ENCODE data around the gene TSHZ2.

The TSHZ2 gene

GRCh38 chr20:53001498-53002301 is 29.5 kb downstream of the TSHZ2 start:
- TF ChIP-seq EP300 (IDR thresholded peaks at IDR 0.05; ENCODE audit: borderline replicate concordance): no peak
- no peak for TF ChIP-seq RAD21 (IDR thresholded peaks at IDR 0.05; ENCODE audit: low read depth)
- TF ChIP-seq TAF1 (IDR thresholded peaks at IDR 0.05; ENCODE audit: low read depth): no peak
- TF ChIP-seq CREB1 (IDR thresholded peaks at IDR 0.05; ENCODE audit: low read depth): no peak
- TF ChIP-seq YY1 (IDR thresholded peaks at IDR 0.05; ENCODE audit: low read depth): no peak
- no peak for TF ChIP-seq FOXM1 (IDR thresholded peaks at IDR 0.05; ENCODE audit: borderline replicate concordance, low read depth)
- TF ChIP-seq, protein P1, sequence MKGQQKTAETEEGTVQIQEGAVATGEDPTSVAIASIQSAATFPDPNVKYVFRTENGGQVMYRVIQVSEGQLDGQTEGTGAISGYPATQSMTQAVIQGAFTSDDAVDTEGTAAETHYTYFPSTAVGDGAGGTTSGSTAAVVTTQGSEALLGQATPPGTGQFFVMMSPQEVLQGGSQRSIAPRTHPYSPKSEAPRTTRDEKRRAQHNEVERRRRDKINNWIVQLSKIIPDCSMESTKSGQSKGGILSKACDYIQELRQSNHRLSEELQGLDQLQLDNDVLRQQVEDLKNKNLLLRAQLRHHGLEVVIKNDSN (IDR thresholded peaks at IDR 0.05): no peak
- TF ChIP-seq, protein P2, sequence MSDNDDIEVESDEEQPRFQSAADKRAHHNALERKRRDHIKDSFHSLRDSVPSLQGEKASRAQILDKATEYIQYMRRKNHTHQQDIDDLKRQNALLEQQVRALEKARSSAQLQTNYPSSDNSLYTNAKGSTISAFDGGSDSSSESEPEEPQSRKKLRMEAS (IDR thresholded peaks at IDR 0.05): no peak
- TF ChIP-seq NFIC (IDR thresholded peaks at IDR 0.05): no peak
- TF ChIP-seq CEBPB (IDR thresholded peaks at IDR 0.05): no peak
- TF ChIP-seq EGR1 (IDR thresholded peaks at IDR 0.05): no peak

DNA sequence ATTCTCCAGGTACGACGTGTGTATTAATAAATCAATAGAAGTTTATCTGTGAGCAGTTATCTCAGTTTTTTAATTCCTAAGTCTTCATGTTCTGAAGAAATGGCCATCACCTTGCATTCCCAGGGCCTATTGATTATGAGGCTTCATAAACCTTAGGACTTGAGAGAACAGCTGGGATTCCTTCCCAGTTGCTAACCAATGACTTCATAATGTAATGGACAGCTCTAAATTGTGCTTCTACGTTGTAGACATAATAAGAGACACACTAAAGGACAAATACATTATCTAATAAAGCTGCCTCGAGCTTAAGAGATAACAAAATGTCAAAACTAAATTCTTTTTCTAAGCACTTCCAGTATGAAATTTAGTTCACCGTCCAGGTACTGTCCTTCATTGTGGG is 30.6 kb downstream of the TSHZ2 start:
- no peak for TF ChIP-seq EP300 (IDR thresholded peaks at IDR 0.05; ENCODE audit: borderline replicate concordance)
- no peak for TF ChIP-seq TAF1 (IDR thresholded peaks at IDR 0.05; ENCODE audit: low read depth)
- no peak for TF ChIP-seq NFIC (IDR thresholded peaks at IDR 0.05)
- TF ChIP-seq, protein P1 (IDR thresholded peaks at IDR 0.05): no peak
- no peak for TF ChIP-seq ZBTB7A (IDR thresholded peaks at IDR 0.05; ENCODE audit: low read depth)
- TF ChIP-seq, protein P2 (IDR thresholded peaks at IDR 0.05): no peak
- TF ChIP-seq, protein P3, sequence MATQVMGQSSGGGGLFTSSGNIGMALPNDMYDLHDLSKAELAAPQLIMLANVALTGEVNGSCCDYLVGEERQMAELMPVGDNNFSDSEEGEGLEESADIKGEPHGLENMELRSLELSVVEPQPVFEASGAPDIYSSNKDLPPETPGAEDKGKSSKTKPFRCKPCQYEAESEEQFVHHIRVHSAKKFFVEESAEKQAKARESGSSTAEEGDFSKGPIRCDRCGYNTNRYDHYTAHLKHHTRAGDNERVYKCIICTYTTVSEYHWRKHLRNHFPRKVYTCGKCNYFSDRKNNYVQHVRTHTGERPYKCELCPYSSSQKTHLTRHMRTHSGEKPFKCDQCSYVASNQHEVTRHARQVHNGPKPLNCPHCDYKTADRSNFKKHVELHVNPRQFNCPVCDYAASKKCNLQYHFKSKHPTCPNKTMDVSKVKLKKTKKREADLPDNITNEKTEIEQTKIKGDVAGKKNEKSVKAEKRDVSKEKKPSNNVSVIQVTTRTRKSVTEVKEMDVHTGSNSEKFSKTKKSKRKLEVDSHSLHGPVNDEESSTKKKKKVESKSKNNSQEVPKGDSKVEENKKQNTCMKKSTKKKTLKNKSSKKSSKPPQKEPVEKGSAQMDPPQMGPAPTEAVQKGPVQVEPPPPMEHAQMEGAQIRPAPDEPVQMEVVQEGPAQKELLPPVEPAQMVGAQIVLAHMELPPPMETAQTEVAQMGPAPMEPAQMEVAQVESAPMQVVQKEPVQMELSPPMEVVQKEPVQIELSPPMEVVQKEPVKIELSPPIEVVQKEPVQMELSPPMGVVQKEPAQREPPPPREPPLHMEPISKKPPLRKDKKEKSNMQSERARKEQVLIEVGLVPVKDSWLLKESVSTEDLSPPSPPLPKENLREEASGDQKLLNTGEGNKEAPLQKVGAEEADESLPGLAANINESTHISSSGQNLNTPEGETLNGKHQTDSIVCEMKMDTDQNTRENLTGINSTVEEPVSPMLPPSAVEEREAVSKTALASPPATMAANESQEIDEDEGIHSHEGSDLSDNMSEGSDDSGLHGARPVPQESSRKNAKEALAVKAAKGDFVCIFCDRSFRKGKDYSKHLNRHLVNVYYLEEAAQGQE (IDR thresholded peaks at IDR 0.05; ENCODE audit: low read depth): no peak
- no peak for TF ChIP-seq FOXM1 (IDR thresholded peaks at IDR 0.05; ENCODE audit: borderline replicate concordance, low read depth)
- no peak for TF ChIP-seq EGR1 (IDR thresholded peaks at IDR 0.05)
- no peak for TF ChIP-seq CEBPB (IDR thresholded peaks at IDR 0.05)
- no peak for TF ChIP-seq YY1 (IDR thresholded peaks at IDR 0.05; ENCODE audit: low read depth)
- no peak for TF ChIP-seq TCF12 (IDR thresholded peaks at IDR 0.05; ENCODE audit: low read depth)
- TF ChIP-seq TEAD4 (IDR thresholded peaks at IDR 0.05): no peak
- no peak for TF ChIP-seq RAD21 (IDR thresholded peaks at IDR 0.05; ENCODE audit: low read depth)
- TF ChIP-seq CREB1 (IDR thresholded peaks at IDR 0.05; ENCODE audit: low read depth): no peak

- TF ChIP-seq CREB1 (IDR thresholded peaks at IDR 0.05; ENCODE audit: low read depth) (no peak), ZBTB7A (IDR thresholded peaks at IDR 0.05; ENCODE audit: low read depth) (no peak), FOXM1 (IDR thresholded peaks at IDR 0.05; ENCODE audit: borderline replicate concordance, low read depth) (no peak), NFIC (IDR thresholded peaks at IDR 0.05) (no peak), TEAD4 (IDR thresholded peaks at IDR 0.05) (no peak), EP300 (IDR thresholded peaks at IDR 0.05; ENCODE audit: borderline replicate concordance) (no peak), TAF1 (IDR thresholded peaks at IDR 0.05; ENCODE audit: low read depth) (no peak), TCF12 (IDR thresholded peaks at IDR 0.05; ENCODE audit: low read depth) (no peak), CEBPB (IDR thresholded peaks at IDR 0.05) (no peak), RAD21 (IDR thresholded peaks at IDR 0.05; ENCODE audit: low read depth) (no peak)
- TF ChIP-seq, protein P1 (IDR thresholded peaks at IDR 0.05): no peak
- TF ChIP-seq, protein P3 (IDR thresholded peaks at IDR 0.05; ENCODE audit: low read depth): no peak
- TF ChIP-seq, protein P2 (IDR thresholded peaks at IDR 0.05): no peak
These were observed 31.4 kb downstream of the TSHZ2 start for GRCh38 chr20:53003420-53004154.

- TF ChIP-seq CREB1 (IDR thresholded peaks at IDR 0.05; ENCODE audit: low read depth): no peak
- TF ChIP-seq, protein P2 (IDR thresholded peaks at IDR 0.05): no peak
- no peak for TF ChIP-seq FOXM1 (IDR thresholded peaks at IDR 0.05; ENCODE audit: borderline replicate concordance, low read depth)
- no peak for TF ChIP-seq TEAD4 (IDR thresholded peaks at IDR 0.05)
- TF ChIP-seq NFIC (IDR thresholded peaks at IDR 0.05): no peak
- no peak for TF ChIP-seq ZBTB7A (IDR thresholded peaks at IDR 0.05; ENCODE audit: low read depth)
- no peak for TF ChIP-seq YY1 (IDR thresholded peaks at IDR 0.05; ENCODE audit: low read depth)
- no peak for TF ChIP-seq TAF1 (IDR thresholded peaks at IDR 0.05; ENCODE audit: low read depth)
- TF ChIP-seq TCF12 (IDR thresholded peaks at IDR 0.05; ENCODE audit: low read depth): no peak
- TF ChIP-seq EGR1 (IDR thresholded peaks at IDR 0.05): no peak
- no peak for TF ChIP-seq CEBPB (IDR thresholded peaks at IDR 0.05)
- no peak for TF ChIP-seq EP300 (IDR thresholded peaks at IDR 0.05; ENCODE audit: borderline replicate concordance)
- TF ChIP-seq, protein P3 (IDR thresholded peaks at IDR 0.05; ENCODE audit: low read depth): no peak
These were observed 32.2 kb downstream of the TSHZ2 start for GRCh38 chr20:53004267-53004813.

Measured in Ishikawa (cell line).